HG03354 (cell line): ENCODE measurements around the gene GLI1.
"Not testable (repeated sequence)": the region's sequence is repeated elsewhere in the genome, so short reads cannot be mapped to it uniquely, and the experiment has no call there.

ENCODE experiments used
- ATAC-seq: cut with Tn5 transposase; IDR thresholded peaks from one replicate; pipeline ENCODE4 v1.9.1; 2021; ENCODE audit warnings: mild to moderate bottlenecking; ENCODE audit not compliant: unreplicated experiment, poor library complexity, severe bottlenecking

The GLI1 gene

GRCh38 chr12:57491393-57492280, 32.1 kb downstream of the GLI1 start:
- ATAC-seq = peak; percentile 27

GRCh38 chr12:57495051-57495701, 35.6 kb downstream of the GLI1 start:
- not testable (repeated sequence) for ATAC-seq

GRCh38 chr12:57496822-57497221, 37.2 kb downstream of the GLI1 start:
- ATAC-seq = no peak

- ATAC-seq = no peak
Observed at GRCh38 chr12:57497223-57498131, 37.9 kb downstream of the GLI1 start.

GRCh38 chr12:57498132-57498502, 38.5 kb downstream of the GLI1 start:
- no peak for ATAC-seq

- ATAC-seq = no peak
Observed at GRCh38 chr12:57498571-57498970, 39.0 kb downstream of the GLI1 start.

- no peak for ATAC-seq
Observed at GRCh38 chr12:57500213-57500612, 40.6 kb downstream of the GLI1 start.

- not testable (repeated sequence) for ATAC-seq
Observed at GRCh38 chr12:57502311-57502969, 42.9 kb downstream of the GLI1 start.

- not testable (repeated sequence) for ATAC-seq
Observed at GRCh38 chr12:57506541-57506940, 47.0 kb downstream of the GLI1 start.

GRCh38 chr12:57507796-57508195, 48.2 kb downstream of the GLI1 start:
- ATAC-seq = not testable (repeated sequence)

GRCh38 chr12:57511161-57511560, 51.6 kb downstream of the GLI1 start:
- ATAC-seq = no peak

GRCh38 chr12:57511588-57512325, 52.2 kb downstream of the GLI1 start:
- no peak for ATAC-seq

GRCh38 chr12:57512665-57513064, 53.1 kb downstream of the GLI1 start:
- ATAC-seq = no peak

- ATAC-seq = no peak
Observed at GRCh38 chr12:57513266-57513665, 53.7 kb downstream of the GLI1 start.

GRCh38 chr12:57513677-57514076, 54.1 kb downstream of the GLI1 start:
- not testable (repeated sequence) for ATAC-seq

- ATAC-seq = not testable (repeated sequence)
Observed at GRCh38 chr12:57514246-57514645, 54.7 kb downstream of the GLI1 start.

- ATAC-seq = no peak
Observed at GRCh38 chr12:57514720-57515407, 55.3 kb downstream of the GLI1 start.

GRCh38 chr12:57515408-57515933, 55.9 kb downstream of the GLI1 start:
- ATAC-seq = no peak
